DND-41 (cell line): ENCODE measurements around the gene MAN1B1.
A peak's percentile ranks its signal among the peaks of the same experiment; 100 is the strongest.

Experiments
- ATAC-seq: fragments of 200-7000 bp; cut with Tn5 transposase; 3 replicates; pipeline ENCODE4 v1.9.1; 2021; ENCODE audit warnings: low read depth; ENCODE audit not compliant: insufficient read depth
- DNase-seq: peaks from one replicate; pipeline ENCODE4 v3.0.0-alpha.2; 2020
- H2AFZ ChIP-seq: 2 replicates; pipeline ENCODE4 v1.6.0; 2012; ENCODE audit warnings: low read depth, low read length
- H3K27ac ChIP-seq: 2 replicates; pipeline ENCODE4 v1.5.1; 2012; ENCODE audit warnings: low read length, inconsistent platforms
- H3K27me3 ChIP-seq: fragments of 200-600 bp; sonication (generic); 2 replicates; pipeline ENCODE4 v1.6.0; 2012; ENCODE audit warnings: low read length, mild to moderate bottlenecking, inconsistent platforms; ENCODE audit not compliant: insufficient read depth, poor library complexity
- H3K36me3 ChIP-seq: 2 replicates; pipeline ENCODE4 v1.5.1; 2012; ENCODE audit warnings: low read length, inconsistent platforms; ENCODE audit not compliant: insufficient read depth
- H3K4me1 ChIP-seq: 2 replicates; pipeline ENCODE4 v1.5.1; 2012; ENCODE audit warnings: mild to moderate bottlenecking, low read length; ENCODE audit not compliant: insufficient read depth
- H3K4me2 ChIP-seq: 2 replicates; pipeline ENCODE4 v1.6.0; 2012; ENCODE audit warnings: mild to moderate bottlenecking, moderate library complexity, low read length, inconsistent platforms; ENCODE audit not compliant: insufficient read depth
- H3K4me3 ChIP-seq, 2 experiments: fragments of 200-600 bp in 1 of 2; shearing (Covaris generic) in 1 of 2; 2 replicates each; pipeline ENCODE4 v1.5.1; 2012 to 2016; ENCODE audit warnings: inconsistent platforms in 2 of 2, low read length in 2 of 2, mild to moderate bottlenecking in 2 of 2, low read depth in 1 of 2, moderate library complexity in 1 of 2
- H3K79me2 ChIP-seq: 2 replicates; pipeline ENCODE4 v1.6.0; 2012; ENCODE audit warnings: low read length, inconsistent platforms; ENCODE audit not compliant: insufficient read depth
- H3K9ac ChIP-seq: 2 replicates; pipeline ENCODE4 v1.6.0; 2012; ENCODE audit warnings: low read depth, mild to moderate bottlenecking, inconsistent platforms, low read length, moderate library complexity
- H3K9me3 ChIP-seq: 2 replicates; pipeline ENCODE4 v1.5.1; 2012; ENCODE audit warnings: low read length, moderate library complexity, mild to moderate bottlenecking, inconsistent platforms; ENCODE audit not compliant: insufficient read depth, severe bottlenecking
- H4K20me1 ChIP-seq: 2 replicates; pipeline ENCODE4 v1.6.0; 2012; ENCODE audit warnings: low read length; ENCODE audit not compliant: insufficient read depth
- EZH2 ChIP-seq: IDR thresholded peaks from 3 replicates; pipeline ENCODE4 v1.6.1; 2012; ENCODE audit warnings: borderline replicate concordance, low read depth, mild to moderate bottlenecking, moderate library complexity, low read length, inconsistent platforms; ENCODE audit not compliant: severe bottlenecking
- TF ChIP-seq, protein P1 (sequence below): IDR thresholded peaks from 2 replicates; pipeline ENCODE4 v1.5.1; 2012; ENCODE audit warnings: borderline replicate concordance, low read length, moderate library complexity, mild to moderate bottlenecking; ENCODE audit not compliant: poor library complexity, severe bottlenecking; ENCODE audit errors: extremely low read depth

Gene MAN1B1

DNA sequence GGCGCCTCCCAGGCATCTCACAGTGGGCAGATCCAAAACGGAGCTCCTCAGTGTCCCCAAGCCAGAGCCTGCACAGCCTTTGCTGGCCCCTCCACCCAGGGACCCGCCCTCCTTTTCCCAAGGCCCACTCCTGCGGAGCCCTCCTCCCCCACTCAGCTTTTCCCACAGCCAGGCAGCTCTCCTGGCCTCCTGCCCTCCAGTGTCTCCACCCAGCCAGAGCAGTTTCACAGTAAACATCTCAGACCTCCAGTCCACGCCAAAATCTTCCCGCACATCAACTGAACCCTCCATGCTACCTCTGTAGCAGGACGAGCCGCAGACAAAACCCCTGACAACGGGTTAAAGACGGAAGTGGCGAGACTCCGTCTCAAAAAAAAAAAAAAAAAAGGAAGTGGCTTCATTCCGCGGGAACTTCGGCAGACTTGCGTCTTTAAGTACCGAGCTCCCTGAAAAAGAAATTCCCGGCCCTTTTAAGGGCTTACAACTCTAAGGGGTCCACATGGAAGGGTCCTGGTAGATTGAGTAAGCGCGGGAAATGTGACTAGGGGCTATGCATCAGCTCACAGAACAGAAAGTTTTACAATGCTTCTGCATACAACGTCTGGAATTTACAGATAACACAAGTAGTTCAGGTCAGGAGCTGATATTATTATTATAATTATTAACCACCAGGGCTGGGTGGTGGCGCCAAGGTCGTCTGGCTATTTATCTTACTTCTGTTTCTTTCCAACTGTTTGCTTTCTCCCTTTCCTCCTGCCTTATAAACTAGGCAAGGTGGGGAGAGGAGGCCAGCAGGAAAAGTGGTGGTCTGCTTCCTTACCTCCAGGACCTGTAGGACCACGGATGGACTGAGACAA lies 40.7 kb downstream of the MAN1B1 start:
- Histone ChIP-seq H3K27me3 (no peaks in the 10 kb centered on the region), H2AFZ (peak overlapping the region; percentile 70), H4K20me1 (no peaks in the 10 kb centered on the region), H3K27ac (peak overlapping the region; percentile 91), H3K4me3 (peak overlapping the region; percentile 85 to 98), H3K9ac (peak overlapping the region; percentile 91), H3K36me3 (no peaks in the 10 kb centered on the region; the same call in 1 of the 2 replicates), H3K79me2 (peaks cover 40% of the 10 kb centered on the region), H3K4me2 (peak overlapping the region; percentile 87), H3K9me3 (no peaks in the 10 kb centered on the region), H3K4me1 (peaks cover 42% of the 10 kb centered on the region)
- ATAC-seq (peak; percentile 37), DNase-seq (peak; percentile 72)
- TF ChIP-seq EZH2 = no peak
- TF ChIP-seq, protein P1, sequence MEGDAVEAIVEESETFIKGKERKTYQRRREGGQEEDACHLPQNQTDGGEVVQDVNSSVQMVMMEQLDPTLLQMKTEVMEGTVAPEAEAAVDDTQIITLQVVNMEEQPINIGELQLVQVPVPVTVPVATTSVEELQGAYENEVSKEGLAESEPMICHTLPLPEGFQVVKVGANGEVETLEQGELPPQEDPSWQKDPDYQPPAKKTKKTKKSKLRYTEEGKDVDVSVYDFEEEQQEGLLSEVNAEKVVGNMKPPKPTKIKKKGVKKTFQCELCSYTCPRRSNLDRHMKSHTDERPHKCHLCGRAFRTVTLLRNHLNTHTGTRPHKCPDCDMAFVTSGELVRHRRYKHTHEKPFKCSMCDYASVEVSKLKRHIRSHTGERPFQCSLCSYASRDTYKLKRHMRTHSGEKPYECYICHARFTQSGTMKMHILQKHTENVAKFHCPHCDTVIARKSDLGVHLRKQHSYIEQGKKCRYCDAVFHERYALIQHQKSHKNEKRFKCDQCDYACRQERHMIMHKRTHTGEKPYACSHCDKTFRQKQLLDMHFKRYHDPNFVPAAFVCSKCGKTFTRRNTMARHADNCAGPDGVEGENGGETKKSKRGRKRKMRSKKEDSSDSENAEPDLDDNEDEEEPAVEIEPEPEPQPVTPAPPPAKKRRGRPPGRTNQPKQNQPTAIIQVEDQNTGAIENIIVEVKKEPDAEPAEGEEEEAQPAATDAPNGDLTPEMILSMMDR = no peak

DNA sequence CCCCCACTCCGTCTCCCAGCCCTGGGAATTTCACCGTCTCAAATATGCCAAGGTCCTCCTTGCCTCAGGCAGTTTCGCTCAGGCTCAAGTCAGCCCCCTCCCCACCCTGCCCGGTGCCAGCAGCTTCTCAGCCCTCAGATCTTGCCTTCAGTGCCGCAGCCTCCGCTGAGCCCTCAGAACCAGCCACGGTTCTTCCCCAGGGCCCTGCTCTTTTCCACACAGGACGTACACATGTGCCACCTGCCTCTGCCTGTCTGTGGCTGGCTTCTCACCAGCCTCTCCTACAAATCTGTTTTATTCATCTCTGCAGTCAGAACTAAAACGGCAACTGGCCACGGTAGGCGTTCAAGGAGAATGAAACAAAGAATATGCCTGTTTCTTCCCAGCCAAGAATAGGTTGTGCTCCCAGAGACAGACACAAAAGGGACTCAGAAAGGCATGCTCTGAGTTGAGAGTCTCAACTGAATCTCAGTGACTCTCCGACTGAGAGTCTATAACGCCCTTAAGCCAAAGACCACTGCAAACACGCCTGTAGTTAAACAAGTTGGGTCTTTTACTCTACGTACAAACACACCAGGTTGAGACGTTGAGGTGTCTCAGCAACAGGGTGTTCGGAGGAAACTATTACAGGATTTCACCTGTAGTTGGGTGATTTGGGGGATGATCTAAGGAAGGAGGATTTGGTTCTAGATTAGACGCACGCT lies 41.5 kb downstream of the MAN1B1 start:
- ATAC-seq (peak; percentile 64), DNase-seq (peak; percentile 73)
- Histone ChIP-seq H3K4me3 (peak overlapping the region; percentile 85 to 98), H3K4me2 (peak overlapping the region; percentile 87), H3K4me1 (peaks cover 38% of the 10 kb centered on the region), H3K79me2 (peaks cover 40% of the 10 kb centered on the region), H4K20me1 (no peaks in the 10 kb centered on the region), H3K27ac (peak overlapping the region; percentile 91), H3K27me3 (no peaks in the 10 kb centered on the region), H3K9me3 (no peaks in the 10 kb centered on the region), H2AFZ (peak overlapping the region; percentile 96), H3K36me3 (no peaks in the 10 kb centered on the region; the same call in 1 of the 2 replicates), H3K9ac (peak overlapping the region; percentile 91)
- TF ChIP-seq, protein P1 = no peak
- TF ChIP-seq EZH2 = no peak

DNA sequence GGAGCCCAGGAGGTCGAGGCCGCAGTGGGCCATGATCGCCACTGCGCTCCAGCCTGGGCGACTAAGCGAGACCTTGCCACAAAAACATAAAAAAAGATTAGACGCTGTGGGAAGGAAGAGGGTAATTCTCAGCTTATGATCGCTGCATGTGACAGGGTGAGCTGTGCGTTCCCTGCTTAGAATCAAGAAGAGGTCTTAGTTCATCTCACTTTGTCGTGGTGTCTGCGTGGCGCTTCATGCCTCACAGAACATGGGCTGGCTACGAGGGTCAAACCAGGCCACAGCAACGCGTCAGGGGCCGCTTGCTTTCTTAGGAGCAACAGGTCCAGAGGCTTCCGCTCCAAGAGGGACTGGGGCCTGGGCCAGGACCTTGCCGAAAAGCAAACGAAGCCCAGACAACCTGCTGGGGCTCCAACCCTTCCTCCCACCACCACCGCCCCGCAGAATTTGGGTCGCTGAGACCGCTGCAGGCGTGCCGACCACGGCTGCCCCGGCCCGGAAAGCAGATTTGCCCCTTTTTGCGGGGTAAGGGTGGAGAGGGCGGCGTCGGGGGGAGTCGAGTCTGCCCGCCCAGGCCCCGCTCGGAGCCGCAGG lies 42.2 kb downstream of the MAN1B1 start:
- no peaks in the 10 kb centered on the region; the same call in 1 of the 2 replicates for H3K36me3 ChIP-seq
- H3K27ac ChIP-seq = peak overlapping the region; percentile 91

More for the DNA sequence above, 42.2 kb downstream of the MAN1B1 start:
- peak overlapping the region; percentile 96 for H2AFZ ChIP-seq
- peak overlapping the region; percentile 91 for H3K9ac ChIP-seq
- TF ChIP-seq, protein P1 = no peak
- TF ChIP-seq EZH2 = no peak
- DNase-seq (peak; percentile 33), ATAC-seq (peak; percentile 0; the same call in 1 of the 3 replicates)
- peak overlapping the region; percentile 85 to 98 for H3K4me3 ChIP-seq
- H3K4me2 ChIP-seq = peak overlapping the region; percentile 87
- H3K79me2 ChIP-seq = peaks cover 40% of the 10 kb centered on the region
- H4K20me1 ChIP-seq = no peaks in the 10 kb centered on the region
- H3K4me1 ChIP-seq = peaks cover 36% of the 10 kb centered on the region
- H3K27me3 ChIP-seq = no peaks in the 10 kb centered on the region
- H3K9me3 ChIP-seq = no peaks in the 10 kb centered on the region
